SH-SY5Y (cell line): ENCODE results near the gene NPIPA3.

ENCODE experiments used
- GATA2 ChIP-seq: IDR thresholded peaks from 2 replicates; pipeline ENCODE4 v1.6.1; 2011; ENCODE audit warnings: mild to moderate bottlenecking, low read depth, low read length
- GATA3 ChIP-seq: IDR thresholded peaks from 2 replicates; pipeline ENCODE4 v1.6.1; 2011; ENCODE audit warnings: low read depth, mild to moderate bottlenecking, low read length, moderate library complexity

GRCh38 chr16:14682121-14682520, 21.1 kb upstream of the NPIPA3 start:
- TF ChIP-seq GATA3, result no peak
- TF ChIP-seq GATA2, result no peak
